Measurements from ENCODE around the gene FOXP1. TPM values are rescaled to one million over a fixed set of nuclear protein-coding genes. Genes with fewer than 3 reads are reported as not detected.

FOXP1 gene
- total RNA-seq, 4 donors from 2014 or later: 54.2 to 152 (median 129) TPM

DNA sequence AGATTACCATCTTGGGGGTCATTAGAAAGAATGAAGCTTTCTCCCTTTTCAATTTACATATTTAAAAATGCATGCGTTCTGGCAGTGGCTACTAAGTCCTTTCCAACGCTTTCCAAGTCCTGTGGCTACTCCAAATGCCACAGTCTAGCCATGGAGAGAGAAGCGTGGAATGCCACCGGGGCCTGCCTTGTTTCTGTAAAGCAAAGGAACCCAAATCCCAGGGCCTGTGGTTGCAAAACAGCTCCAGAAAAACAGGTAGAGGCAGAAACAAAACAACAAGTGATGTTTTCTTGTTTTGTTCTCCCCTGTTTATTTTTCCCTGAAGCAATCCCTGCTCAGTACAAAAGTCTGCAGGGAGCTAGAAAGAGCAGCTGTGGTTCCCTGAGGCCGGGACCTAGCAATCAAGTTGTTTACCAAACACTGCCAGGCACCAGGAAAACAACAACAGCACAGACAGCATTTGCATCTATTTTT lies 85.5 kb downstream of the FOXP1 start:
- H3K36me3 ChIP-seq: no peaks in the 10 kb centered on the region
- intact Hi-C loops (cut with DNase I; ENCODE audit: low total_unique reads): no loop called here
- no peak for DNase-seq
- H3K27ac ChIP-seq: peak overlapping the region; percentile 79 to 90
- no peaks in the 10 kb centered on the region for H3K4me1 ChIP-seq
- TF ChIP-seq POLR2A (IDR thresholded peaks at IDR 0.05): no peak
- TF ChIP-seq, protein P1, sequence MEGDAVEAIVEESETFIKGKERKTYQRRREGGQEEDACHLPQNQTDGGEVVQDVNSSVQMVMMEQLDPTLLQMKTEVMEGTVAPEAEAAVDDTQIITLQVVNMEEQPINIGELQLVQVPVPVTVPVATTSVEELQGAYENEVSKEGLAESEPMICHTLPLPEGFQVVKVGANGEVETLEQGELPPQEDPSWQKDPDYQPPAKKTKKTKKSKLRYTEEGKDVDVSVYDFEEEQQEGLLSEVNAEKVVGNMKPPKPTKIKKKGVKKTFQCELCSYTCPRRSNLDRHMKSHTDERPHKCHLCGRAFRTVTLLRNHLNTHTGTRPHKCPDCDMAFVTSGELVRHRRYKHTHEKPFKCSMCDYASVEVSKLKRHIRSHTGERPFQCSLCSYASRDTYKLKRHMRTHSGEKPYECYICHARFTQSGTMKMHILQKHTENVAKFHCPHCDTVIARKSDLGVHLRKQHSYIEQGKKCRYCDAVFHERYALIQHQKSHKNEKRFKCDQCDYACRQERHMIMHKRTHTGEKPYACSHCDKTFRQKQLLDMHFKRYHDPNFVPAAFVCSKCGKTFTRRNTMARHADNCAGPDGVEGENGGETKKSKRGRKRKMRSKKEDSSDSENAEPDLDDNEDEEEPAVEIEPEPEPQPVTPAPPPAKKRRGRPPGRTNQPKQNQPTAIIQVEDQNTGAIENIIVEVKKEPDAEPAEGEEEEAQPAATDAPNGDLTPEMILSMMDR (IDR thresholded peaks at IDR 0.05): no peak
- H3K27me3 ChIP-seq: no peaks in the 10 kb centered on the region
- no peaks in the 10 kb centered on the region for H3K9me3 ChIP-seq
- no peak overlapping the region for H3K4me3 ChIP-seq

- Histone ChIP-seq H3K27me3 (no peaks in the 10 kb centered on the region), H3K27ac (peak overlapping the region; percentile 79 to 90), H3K36me3 (no peaks in the 10 kb centered on the region), H3K4me1 (no peaks in the 10 kb centered on the region), H3K9me3 (no peaks in the 10 kb centered on the region), H3K4me3 (no peak overlapping the region)
- TF ChIP-seq, protein P1 (IDR thresholded peaks at IDR 0.05): no peak
- TF ChIP-seq POLR2A (IDR thresholded peaks at IDR 0.05): no peak
- DNase-seq: no peak
- intact Hi-C loops (cut with DNase I; ENCODE audit: low total_unique reads): no loop called here
These were observed 86.1 kb downstream of the FOXP1 start for GRCh38 chr3:71497367-71497897.

DNA sequence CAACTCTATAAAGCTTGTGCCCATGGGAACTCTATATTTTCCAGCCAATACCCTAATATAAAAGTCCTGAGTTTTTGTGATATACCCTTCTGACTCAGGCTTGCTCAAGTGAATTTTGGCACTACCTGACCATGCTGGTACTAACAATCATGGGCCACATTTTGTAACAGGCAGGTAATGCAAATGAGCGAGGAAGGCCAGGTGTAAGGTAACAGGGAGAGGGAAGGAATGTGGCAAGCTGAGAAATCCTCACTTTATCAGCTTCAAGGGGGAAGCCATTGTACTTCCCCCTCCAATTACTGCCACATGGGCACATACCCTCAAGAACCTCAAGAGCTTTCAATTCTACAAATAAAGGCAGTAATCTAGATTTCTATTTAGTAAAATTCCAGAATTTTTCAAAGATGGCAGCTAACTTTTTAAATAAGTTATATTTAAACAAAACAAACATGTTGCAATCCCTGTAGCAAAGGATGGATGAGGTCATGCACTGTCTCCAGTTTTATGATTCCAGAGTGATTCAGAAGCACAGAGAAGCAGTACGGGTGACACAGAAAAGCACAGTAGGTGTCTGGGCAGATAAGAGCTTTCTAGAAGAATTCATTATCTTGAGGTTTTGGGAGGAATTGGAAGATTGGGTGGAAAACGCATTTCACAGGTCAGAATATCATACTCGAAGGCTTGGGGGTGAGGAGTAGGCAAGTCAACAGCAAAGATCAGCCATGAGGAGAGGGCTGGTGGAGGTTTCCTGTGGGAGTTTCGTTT lies 87.6 kb downstream of the FOXP1 start:
- intact Hi-C loops (cut with DNase I; ENCODE audit: low total_unique reads): no loop called here
- Histone ChIP-seq H3K4me1 (no peaks in the 10 kb centered on the region), H3K9me3 (no peaks in the 10 kb centered on the region), H3K36me3 (no peaks in the 10 kb centered on the region), H3K27me3 (no peaks in the 10 kb centered on the region), H3K27ac (peak overlapping the region; percentile 79 to 90), H3K4me3 (peak overlapping the region; percentile 11 to 19)
- TF ChIP-seq POLR2A (IDR thresholded peaks at IDR 0.05): no peak
- peak in 1 of 2 donors; percentile 47 for DNase-seq

DNA sequence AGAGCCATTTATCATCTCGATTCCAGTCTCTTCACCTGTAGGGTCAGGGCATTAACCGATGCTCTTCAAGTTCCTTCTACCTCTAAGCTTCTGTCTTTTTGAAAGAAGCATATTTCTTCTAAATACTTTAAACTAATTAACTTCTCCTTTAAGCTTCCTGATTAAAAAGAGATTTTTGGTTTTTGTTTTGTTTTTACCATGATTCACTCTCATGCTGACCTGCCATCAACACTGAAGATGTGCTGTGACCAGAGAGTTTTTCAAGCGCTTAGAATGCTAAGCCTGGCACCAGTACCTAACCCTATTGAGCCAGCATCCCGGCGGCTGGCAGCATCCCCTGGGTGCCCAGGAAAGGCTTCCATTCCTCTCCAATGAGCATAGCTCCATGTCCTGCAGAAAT lies 89.3 kb downstream of the FOXP1 start:
- TF ChIP-seq POLR2A (IDR thresholded peaks at IDR 0.05): no peak
- TF ChIP-seq, protein P1 (IDR thresholded peaks at IDR 0.05): no peak
- no peak overlapping the region for H3K4me3 ChIP-seq
- H3K9me3 ChIP-seq: no peaks in the 10 kb centered on the region
- no peak for DNase-seq
- no peak overlapping the region for H3K27ac ChIP-seq
- H3K4me1 ChIP-seq: no peaks in the 10 kb centered on the region
- H3K27me3 ChIP-seq: no peaks in the 10 kb centered on the region
- no peaks in the 10 kb centered on the region for H3K36me3 ChIP-seq
- intact Hi-C loops (cut with DNase I; ENCODE audit: low total_unique reads): no loop called here

- H3K4me3 ChIP-seq: no peak overlapping the region
- no peak overlapping the region for H3K27ac ChIP-seq
- TF ChIP-seq, protein P1 (IDR thresholded peaks at IDR 0.05): no peak
- TF ChIP-seq POLR2A (IDR thresholded peaks at IDR 0.05): no peak
- no peak for DNase-seq
- intact Hi-C loops (cut with DNase I; ENCODE audit: low total_unique reads): no loop called here
- H3K36me3 ChIP-seq: no peaks in the 10 kb centered on the region
- no peaks in the 10 kb centered on the region for H3K9me3 ChIP-seq
- H3K27me3 ChIP-seq: no peaks in the 10 kb centered on the region
- no peaks in the 10 kb centered on the region for H3K4me1 ChIP-seq
These were observed 90.4 kb downstream of the FOXP1 start for GRCh38 chr3:71492974-71493771.

Measured in uterus (tissue), 4 donors.